Pulmonary artery endothelial cell (primary cell): ENCODE data around the gene LHCGR. TPM values are rescaled to one million over a fixed set of nuclear protein-coding genes. Genes with fewer than 3 reads are reported as not detected.

Experiments used
- total RNA-seq: library from RNA; depleted of rRNA; stranded (reverse); fragments of >200 nt; gene quantifications from 2 replicates; pipeline ENCODE4 v1.2.3, GENCODE V29; 2014

LHCGR gene
- total RNA-seq, 1 donor from 2014 or later: not detected

Other genes with a start within 250 kb of the LHCGR start
- 7.3 and 10.5 TPM in 2 replicates for gene STON1, start 225.6 kb downstream of the LHCGR start, total RNA-seq
- gene GTF2A1L, start 137.9 kb downstream of the LHCGR start, total RNA-seq: 0.59 and 0.74 TPM in 2 replicates